ENCODE results near the gene FIGN.

The FIGN gene

GRCh38 chr2:163735685-163736432 is at the start of gene FIGN:
TSS of gene FIGN (minus strand) at chr2:163736008. CDS start at chr2:163734927, 1,081 bp downstream.
- peak; percentile 84 for DNase-seq (ENCODE audit: low spot score)

GRCh38 chr2:163785162-163785561 is 49.4 kb upstream of the FIGN start:
- no peak for DNase-seq (ENCODE audit: low spot score)

- no peak for DNase-seq (ENCODE audit: low spot score)
Measured at GRCh38 chr2:163779970-163780597, 44.3 kb upstream of the FIGN start.

GRCh38 chr2:163778045-163778781 is 42.4 kb upstream of the FIGN start:
- no peak for DNase-seq (ENCODE audit: low spot score)

GRCh38 chr2:163775304-163775703 is 39.5 kb upstream of the FIGN start:
- no peak for DNase-seq (ENCODE audit: low spot score)

- DNase-seq (ENCODE audit: low spot score) = no peak
Measured at GRCh38 chr2:163774862-163775261, 39.1 kb upstream of the FIGN start.

GRCh38 chr2:163773276-163773675 is 37.5 kb upstream of the FIGN start:
- DNase-seq (ENCODE audit: low spot score) = no peak

- DNase-seq (ENCODE audit: low spot score) = no peak
Measured at GRCh38 chr2:163771596-163771995, 35.8 kb upstream of the FIGN start.

- DNase-seq (ENCODE audit: low spot score) = no peak
Measured at GRCh38 chr2:163768881-163769695, 33.3 kb upstream of the FIGN start.

GRCh38 chr2:163767097-163767496 is 31.3 kb upstream of the FIGN start:
- no peak for DNase-seq (ENCODE audit: low spot score)

- no peak for DNase-seq (ENCODE audit: low spot score)
Measured at GRCh38 chr2:163764566-163764965, 28.8 kb upstream of the FIGN start.

- no peak for DNase-seq (ENCODE audit: low spot score)
Measured at GRCh38 chr2:163759013-163759412, 23.2 kb upstream of the FIGN start.

GRCh38 chr2:163757814-163758213 is 22.0 kb upstream of the FIGN start:
- DNase-seq (ENCODE audit: low spot score) = no peak

GRCh38 chr2:163756588-163756987 is 20.8 kb upstream of the FIGN start:
- no peak for DNase-seq (ENCODE audit: low spot score)

GRCh38 chr2:163755366-163755765 is 19.6 kb upstream of the FIGN start:
- no peak for DNase-seq (ENCODE audit: low spot score)

- DNase-seq (ENCODE audit: low spot score) = no peak
Measured at GRCh38 chr2:163753726-163754125, 17.9 kb upstream of the FIGN start.

- no peak for DNase-seq (ENCODE audit: low spot score)
Measured at GRCh38 chr2:163752267-163752666, 16.5 kb upstream of the FIGN start.

- DNase-seq (ENCODE audit: low spot score) = no peak
Measured at GRCh38 chr2:163751696-163752095, 15.9 kb upstream of the FIGN start.

- DNase-seq (ENCODE audit: low spot score) = no peak
Measured at GRCh38 chr2:163748420-163748819, 12.6 kb upstream of the FIGN start.

GRCh38 chr2:163741435-163741834 is 5.6 kb upstream of the FIGN start:
- no peak for DNase-seq (ENCODE audit: low spot score)

- no peak for DNase-seq (ENCODE audit: low spot score)
Measured at GRCh38 chr2:163737563-163737962, 1.8 kb upstream of the FIGN start.

GRCh38 chr2:163737190-163737439 is 1.3 kb upstream of the FIGN start:
- DNase-seq (ENCODE audit: low spot score) = no peak

Data from left forelimb (tissue), 1 donor.